DMS53 treated with DMSO at 0.1 percent for 48 hours (cell line): ENCODE results near the gene SCAMP4.
"Not testable (repeated sequence)": the region's sequence is repeated elsewhere in the genome, so short reads cannot be mapped to it uniquely, and the experiment has no call there.

Experiments used
- DNase-seq: peaks from one replicate; lab custom pipeline; 2025; ENCODE audit not compliant: unreplicated experiment; lab: John Stamatoyannopoulos, UW

The SCAMP4 gene

DNA sequence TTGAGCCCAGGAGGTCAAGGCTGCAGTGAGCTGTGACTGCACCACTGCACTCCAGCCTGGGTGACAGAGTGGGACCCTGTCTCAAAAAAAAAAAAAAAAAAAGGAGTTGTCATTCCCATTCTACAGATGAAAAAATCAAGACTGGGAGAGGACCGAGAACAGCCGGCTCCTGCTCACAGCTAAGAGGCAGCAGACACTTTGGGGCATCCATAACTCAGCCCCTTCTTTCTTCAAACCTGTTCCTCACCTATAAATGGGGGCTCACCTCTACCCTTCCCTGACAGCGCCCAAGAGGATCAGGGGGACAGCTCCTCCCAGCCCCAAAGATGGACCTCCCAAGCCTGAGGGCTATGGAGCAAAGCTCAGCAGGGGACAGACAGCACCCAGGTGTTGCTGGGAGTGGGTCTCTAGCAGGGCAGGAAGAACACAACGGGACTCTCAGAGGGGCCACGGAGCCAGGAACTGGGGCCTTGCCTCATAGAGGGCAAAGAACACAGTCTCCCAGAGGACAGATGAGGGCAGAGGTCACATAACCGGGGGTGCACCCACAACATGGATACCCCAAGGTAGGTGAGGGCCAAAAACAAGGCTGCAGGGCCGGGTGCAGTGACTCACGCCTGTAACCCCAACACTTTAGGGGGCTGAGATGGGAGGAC is 38.4 kb upstream of the SCAMP4 start:
- DNase-seq = no peak

DNA sequence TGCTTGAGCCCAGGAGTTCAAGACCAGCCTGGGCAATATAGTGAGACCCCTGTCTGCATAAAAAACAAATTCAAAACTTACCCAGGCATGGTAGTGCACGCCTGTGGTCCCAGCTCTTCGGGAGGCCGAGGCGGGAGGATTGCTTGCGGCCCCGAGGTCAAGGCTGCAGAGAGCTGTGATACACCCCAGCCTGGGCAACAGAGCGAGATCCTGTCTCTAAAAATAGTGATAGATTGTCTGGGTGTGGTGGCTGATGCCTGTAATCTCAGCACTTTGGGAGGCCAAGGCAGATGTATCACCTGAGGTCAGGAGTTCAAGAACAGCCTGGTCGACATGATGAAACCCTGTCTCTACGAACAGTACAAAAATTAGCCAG is 37.9 kb upstream of the SCAMP4 start:
- no peak for DNase-seq

DNA sequence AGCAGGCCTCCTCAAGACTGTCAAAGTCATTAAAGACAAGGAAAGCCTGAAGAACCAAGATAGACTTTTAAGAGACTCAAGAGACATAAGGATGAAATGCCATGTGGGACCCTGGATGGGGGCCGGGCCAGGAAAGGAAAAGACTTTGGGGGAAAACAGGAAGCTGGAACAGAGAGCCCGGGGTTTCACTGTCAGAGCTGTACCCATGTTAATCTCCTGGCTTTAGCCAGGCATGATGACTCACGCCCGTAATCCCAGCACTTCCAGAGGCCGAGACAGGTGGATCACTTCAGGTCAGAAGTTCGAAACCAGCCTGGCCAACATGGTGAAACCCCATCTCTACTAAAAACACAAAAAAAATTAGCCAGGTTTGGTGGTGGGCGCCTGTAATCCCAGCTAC is 36.2 kb upstream of the SCAMP4 start:
- DNase-seq = no peak

DNA sequence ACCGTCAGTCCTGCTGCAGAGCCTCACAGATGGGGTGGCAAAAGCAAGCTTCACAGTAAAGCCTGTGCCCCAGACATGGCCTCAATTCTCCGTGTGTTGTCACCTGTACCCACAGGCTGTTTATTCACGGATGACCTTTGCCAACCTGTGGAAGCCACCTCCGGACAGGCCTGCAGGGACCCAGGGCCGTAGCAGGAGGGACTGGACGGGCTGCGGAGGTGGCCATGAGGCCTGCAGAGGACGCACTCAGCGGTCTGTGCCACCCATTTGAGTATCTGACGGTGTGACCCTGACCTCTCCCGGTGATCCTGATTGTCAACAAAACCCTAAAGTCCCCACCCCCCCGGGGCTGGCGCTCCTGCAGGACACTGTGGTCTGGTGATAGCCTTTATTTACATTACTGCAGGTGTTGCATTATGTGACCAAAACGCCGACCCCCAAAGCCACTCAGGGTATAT is 34.0 kb upstream of the SCAMP4 start:
- DNase-seq = no peak

DNA sequence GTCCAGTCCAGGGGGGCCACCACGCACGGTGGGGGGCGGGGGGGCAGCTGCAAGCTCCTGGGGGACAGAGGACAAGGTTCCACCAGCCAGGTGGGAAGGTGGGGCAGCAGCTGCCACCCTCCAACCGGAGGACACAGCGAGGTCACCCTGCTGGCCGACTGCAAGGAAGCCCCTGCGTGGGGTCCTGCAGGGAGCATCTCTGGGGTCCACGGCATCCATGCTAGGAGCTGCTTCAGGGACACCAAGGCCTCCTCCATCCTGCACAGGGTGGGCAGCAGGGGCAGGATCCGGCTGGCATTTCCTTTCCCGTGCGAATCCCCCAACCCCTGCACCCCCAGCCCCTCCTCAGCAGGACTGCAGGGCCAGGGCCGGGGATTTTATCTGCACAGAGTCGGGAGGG is 33.6 kb upstream of the SCAMP4 start:
- DNase-seq = no peak

DNA sequence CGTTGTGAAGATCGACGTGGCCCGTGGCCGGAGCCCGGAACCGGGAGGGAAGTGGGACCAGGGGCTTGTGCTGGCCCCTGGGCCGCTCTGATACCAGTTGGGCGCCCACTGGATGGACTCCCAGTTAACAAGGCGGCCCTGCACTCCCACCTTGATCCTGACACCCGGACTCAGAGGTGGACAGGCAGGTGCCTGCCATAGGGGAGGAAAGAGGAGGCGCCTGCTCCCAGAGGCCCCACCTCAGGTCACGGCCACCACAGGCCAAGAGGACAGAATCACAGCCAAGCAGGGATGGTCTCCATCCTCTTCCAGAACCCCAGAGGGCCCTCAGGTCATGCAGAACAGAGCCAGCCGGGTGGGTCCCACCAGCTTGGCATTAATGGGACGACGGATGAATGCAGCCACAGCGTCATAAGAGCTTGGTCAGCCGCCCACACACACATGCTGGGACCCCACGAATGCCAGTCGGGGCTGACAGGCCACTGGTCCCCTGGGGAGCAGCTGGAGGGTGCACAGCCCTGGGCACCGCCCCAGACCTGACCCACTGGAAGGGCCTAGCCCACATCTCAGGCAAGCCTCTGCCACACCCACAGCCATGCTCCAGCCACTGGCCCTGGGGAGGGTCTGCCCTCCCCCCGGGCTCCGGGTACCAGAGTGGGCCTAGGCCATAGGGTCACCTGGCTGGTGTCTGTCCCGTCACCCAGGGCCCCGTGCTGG is 32.2 kb upstream of the SCAMP4 start:
- DNase-seq = no peak

DNA sequence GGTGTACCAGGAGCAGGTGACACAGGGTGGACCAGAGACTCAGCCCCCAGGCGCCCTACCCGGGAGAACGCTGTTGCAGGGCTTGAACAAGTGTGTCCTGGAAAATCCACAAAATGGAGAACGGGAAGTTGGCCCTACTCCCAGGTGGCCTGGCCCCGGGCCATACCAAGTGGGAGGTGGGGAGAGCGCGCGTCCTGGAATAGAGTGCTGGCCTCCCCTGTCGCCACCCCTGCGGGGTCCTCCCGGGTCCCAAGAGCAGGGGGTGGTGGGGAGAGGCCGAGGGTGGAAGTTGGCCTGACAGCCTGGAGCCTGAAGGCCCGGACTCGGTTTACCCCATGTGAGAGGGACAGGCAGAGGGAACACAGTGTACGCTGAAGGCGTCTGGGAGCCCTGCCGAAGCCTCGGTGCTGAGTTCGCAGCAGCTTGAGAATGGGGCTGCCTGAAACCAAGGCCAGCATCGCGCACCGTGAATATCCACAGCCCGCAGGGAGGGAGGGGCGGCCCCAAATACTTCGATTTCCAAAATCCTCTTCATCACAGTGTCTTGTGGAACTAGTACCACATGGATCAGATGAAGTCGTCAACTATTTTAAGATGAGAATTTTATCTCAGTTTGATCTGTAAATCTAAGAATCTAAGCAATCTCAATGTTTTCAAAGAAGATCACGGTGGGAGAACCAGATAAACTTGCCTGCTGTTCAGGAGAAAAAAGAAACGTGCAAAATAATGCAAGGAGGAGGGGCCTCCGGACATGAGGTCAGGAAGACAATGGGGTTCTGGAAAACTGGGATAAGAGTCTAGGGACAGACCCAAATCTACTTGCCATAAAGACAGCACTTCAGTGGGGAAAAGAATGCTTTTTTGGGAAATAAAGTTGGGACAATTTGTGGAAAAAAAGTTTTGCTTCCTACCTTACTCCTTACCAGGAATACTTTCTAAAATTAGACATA is 31.4 kb upstream of the SCAMP4 start:
- DNase-seq = no peak

DNA sequence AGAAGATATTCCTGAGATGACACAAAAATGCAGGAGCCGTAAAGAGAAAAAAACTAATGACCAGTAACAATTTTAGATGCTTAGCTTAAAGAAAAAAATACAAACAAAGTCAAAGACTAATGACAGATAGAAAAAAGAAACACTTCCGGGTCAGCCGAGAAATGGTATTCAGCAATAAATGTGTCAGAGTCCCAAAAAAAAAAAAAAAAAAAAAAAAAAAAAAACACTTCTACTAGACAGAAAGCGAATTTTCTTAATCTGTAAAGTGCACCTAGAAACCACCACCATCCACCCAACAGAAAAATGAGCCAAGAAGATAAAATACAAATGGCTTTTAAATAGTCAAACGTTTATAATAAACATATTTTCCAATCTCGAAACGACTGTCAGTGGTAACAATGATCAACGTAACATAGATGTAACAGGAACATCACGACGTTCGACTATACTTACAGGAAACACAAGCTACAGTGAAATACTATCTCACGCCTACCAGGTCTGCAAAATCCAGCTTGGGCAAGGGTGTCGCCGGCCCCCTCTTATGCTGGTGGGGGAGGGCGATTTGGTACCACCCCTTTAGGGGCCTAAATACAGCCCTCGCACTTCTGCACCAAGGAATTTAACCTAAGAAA is 30.5 kb upstream of the SCAMP4 start:
- peak; percentile 4 for DNase-seq

DNA sequence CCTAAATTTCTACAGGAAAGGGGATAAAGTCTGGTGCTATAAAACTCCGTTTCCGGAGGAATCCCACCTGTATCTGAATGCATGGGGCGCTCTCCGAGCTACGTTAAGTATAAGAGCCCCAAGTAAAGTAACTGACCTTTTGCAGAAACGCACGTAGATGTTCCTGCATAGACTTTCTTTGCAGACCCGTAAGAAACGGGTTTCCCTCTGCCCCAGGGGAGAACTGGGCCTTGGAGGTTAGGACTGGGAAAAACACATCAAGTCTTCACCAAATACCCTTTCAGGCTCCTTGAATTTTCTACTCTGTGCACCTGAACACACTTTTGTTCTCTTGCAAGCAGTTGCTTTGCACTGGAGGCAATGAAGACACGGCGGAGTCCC is 29.9 kb upstream of the SCAMP4 start:
- not testable (repeated sequence) for DNase-seq

DNA sequence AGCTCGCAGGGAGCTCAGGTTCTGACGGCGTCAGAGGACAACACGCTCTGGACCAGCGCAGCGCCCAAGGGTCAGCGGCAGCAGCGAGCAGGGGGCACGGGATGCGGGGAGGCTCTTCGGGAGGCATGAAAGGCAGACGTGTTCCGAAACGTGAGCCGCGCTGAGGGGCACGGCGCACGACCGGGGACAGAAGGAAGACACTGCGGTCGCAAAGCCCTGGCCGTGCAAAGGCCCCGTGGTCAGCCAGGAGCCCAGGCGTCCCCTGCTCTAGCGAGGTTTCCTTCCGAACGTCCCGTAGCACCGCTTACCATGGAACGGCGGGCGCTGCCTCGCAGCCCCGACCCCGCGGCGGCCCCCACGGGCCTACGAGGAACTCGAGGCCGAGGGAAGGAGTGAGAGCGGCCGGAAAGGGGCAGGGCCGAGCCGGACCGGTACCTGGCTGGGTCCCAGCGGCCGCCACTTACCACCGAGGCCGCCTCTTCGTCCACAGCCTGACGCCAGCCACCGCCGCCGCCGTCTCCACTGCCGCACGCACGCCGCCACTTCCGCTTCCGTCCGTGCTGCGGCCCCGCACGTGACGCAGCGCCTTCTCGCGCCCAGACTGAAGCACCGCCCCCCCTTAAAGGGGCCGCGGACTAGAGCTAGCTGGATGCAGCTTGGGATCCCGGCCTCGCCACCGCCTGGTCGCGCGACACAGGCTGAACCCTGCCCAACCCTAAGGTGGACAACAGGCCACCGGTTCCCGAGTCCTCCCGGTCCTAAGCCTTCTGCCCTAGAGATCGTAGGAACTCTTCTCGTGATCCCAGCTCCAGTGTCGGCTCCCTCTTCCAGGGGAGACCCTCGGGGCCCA is 29.3 kb upstream of the SCAMP4 start:
- peak; percentile 71 for DNase-seq

DNA sequence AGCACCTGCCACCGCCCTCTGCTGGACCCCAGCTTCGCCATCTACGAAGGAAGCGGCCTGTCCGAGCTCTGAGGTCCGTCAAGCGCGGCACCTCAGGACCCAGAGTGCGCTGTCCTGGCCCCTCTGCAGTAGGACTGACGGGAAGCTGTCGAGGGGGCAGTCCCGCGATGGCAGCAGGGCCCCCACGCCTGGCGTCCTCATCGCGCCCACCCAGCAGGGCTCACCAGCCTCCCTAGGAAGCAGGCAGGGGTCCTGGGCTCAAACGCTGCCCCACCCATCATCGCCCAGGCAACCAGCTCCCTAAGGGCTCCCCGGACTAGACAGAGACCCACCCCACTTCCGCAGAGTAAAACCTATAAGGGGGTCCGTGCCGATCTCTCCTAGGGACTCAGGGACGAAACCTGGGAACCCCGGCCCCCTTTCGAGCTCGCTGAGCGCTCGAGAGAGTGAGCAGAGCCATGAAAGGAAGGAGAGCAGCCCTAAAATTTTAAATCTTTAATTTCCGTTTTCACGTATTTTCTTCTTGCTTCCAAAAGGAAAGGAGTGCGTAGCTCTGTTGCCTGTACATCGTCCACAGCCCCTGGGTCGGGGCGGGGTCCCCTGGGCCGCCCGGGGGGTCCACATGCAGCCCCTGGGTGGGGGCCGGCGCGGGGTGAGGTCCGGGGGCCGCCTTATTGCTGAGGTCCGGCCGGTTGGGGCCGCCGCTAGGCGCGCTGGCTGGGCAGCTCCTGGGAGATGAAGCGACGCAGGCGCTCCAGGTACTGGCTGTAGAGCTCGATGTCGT is 28.5 kb upstream of the SCAMP4 start:
- not testable (repeated sequence) for DNase-seq

DNA sequence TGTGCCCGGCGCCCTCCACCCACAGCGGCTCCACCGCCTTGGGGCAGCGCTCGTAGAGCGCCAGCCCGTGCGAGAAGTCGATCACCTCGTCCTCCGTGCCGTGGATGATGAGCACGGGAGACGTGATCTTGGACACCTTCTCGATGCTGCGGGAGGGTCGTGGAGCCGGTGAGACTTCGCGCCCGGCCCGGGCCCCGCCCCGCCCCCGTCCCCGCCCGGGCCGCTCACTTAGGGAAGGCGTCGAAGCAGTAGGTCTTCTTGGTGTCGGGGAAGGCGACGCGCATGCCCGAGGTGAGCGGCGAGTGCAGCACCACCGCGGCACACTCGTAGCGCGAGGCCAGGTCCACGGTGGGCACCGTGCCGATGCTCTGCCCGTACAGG is 27.9 kb upstream of the SCAMP4 start:
- not testable (repeated sequence) for DNase-seq

DNA sequence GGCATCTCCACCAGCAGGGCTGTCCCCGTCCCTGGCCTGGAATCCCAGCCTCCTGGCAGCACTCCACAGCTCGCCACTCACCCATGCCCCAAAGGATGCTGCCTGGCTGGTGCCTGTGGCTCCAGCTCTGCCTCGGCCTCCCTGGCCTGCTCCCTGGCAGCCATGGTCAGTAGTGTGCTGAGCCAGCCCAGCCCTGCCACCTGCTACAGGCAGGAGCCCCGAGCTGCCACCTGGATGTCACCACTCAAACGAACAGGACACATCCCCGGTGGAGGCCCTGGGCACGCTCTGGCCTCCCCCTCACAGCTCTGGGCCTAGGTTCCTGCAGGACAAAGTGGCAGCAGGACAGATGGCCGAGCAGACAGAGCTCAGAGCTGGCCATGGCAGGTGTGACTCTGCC is 26.6 kb upstream of the SCAMP4 start:
- not testable (repeated sequence) for DNase-seq

DNA sequence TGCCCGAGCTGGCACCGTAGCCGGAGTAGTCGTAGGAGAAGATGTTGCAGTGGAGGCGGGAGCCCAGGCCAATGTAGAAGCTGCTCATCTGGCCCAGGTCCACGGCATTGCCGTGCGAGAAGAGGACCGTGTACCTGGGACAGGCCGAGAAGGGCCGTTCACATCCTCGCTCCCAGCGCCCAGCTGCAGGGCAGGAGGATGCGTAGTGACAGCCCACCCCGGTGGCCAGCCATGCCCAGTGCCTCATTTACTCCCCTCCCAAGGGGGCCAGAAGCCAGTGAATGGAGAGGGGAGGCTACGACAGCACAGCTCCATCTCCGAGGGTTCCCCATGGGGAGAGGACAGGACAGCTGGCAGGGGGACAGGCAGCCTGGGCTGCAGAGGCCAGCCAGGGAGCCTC is 25.2 kb upstream of the SCAMP4 start:
- DNase-seq = not testable (repeated sequence)

DNA sequence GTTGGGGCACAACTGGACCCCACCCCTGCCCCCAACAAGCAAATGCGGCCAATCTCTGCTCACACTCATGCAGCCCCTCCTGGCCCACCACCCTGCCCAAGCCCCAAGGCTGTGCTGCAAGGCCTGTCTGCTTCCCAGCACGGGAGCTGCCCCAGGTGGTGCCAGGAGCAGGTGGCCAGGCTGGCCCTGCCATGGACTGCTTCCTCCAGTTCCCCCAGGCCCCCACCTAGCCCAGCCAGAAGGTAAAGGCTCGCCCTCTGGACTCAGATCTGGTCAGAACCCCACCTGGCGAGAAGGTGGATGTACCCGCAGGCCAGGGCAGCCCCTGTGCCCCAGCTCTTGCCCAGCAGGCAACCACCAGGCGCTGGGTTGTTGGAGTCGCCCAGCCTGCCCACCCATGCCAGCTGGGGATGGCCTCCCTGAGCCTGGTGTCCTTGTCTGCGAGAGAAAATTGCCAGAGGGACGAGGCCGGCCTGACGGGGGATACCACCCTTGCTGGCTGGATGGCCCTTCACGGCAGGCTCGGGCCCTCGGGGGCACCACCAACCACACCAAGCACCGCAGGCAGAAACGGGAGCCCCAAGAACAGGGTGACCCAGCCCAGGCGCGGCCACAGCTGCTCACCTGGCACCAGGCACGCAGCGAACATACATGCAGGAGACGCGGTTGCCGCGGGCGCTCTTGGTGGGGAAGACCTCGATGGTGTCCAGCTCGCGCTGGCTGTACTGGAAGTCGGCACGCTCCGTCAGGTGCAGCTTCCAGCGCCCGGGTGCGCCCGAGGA is 24.4 kb upstream of the SCAMP4 start:
- no peak for DNase-seq

DNA sequence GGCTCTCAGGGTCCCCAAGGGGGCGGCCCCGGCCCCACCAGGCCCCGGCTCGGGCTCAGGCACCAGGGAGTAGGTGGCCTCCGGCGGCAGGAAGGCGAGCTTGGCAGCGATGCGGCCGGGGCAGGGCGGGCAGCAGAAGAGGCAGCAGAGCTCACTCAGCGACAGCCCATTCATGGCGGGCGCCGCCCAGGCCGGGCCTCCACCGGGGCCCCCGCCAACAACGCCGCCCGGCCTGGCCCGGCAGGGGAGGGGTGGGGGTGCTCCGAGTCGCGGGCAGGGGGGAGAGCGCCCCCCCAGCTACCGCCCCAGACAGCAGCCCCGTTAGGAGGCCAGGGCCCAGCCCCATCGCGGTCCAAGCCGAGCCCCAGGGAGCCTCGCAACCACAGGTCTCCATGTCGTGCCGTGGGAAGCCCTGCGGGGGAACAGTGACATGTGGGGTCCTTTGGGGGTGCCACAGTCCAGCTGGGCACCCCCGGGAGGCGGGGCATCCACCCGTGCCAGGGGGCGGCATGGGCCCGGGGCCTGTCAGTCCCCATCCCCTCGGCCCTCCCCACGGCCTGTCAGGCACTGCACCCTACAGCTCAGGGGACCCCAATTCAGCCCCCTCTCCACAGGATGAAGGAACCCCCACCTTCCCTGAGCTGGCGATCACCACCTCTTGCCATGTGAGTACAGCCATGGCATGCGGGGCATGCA is 23.7 kb upstream of the SCAMP4 start:
- not testable (repeated sequence) for DNase-seq

DNA sequence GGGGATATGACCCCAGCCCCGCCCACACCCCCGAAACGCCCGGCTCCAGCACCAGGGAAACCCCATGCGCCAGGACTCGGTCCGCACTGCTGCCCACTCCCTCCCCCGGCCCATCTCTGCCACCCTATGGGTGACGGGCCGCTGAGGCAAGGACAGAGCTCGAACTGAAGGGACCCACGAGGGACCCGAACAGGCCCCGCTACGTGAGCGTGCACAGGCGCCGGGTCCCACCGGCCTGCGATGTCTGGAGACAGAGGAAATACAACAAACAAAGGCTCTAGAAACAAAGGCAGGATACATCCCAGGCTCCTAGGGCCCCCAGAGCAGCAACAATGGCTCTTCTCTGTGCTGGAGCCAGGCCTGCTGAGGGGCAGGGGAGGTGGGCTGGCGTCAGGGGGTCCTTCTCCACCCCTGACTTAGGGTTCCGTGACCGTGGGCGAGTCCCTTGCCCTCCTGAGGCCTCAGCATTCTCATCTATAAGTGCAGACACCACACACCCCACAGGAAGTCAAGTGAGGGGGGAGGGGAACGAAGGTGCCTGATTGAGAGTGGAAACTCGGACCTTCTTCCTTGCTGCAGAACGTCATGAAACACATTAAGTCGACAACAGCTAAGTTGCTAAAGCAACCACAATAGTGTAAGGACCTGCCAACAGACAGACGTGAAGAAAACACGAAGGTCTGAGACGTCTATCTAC is 23.0 kb upstream of the SCAMP4 start:
- no peak for DNase-seq
